Epithelial cell of proximal tubule (primary cell): Measurements from ENCODE around the gene SLC25A29. TPM values are rescaled to one million over a fixed set of nuclear protein-coding genes. Genes with fewer than 3 reads are reported as not detected.
A peak's percentile ranks its signal among the peaks of the same experiment; 100 is the strongest.

Experiments used
- DNase-seq: peaks from one replicate; pipeline ENCODE4 v3.0.0-alpha.2; 2011; ENCODE audit warnings: low read depth
- H3K4me3 ChIP-seq: 2 replicates; pipeline ENCODE4 v1.5.1; 2011; ENCODE audit warnings: low read depth, mild to moderate bottlenecking, low read length
- total RNA-seq: library from RNA; depleted of rRNA; stranded (reverse); fragments of >200 nt; gene quantifications from 2 replicates; pipeline ENCODE4 v1.2.3, GENCODE V29; 2015
- TF ChIP-seq, protein P1 (sequence below): conservative IDR thresholded peaks from 2 replicates; pipeline ENCODE4 v1.5.1; 2012; ENCODE audit warnings: low read depth, mild to moderate bottlenecking, low read length

The SLC25A29 gene, protein sequence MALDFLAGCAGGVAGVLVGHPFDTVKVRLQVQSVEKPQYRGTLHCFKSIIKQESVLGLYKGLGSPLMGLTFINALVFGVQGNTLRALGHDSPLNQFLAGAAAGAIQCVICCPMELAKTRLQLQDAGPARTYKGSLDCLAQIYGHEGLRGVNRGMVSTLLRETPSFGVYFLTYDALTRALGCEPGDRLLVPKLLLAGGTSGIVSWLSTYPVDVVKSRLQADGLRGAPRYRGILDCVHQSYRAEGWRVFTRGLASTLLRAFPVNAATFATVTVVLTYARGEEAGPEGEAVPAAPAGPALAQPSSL
- 51.6 and 106 TPM in 2 replicates for total RNA-seq

DNA sequence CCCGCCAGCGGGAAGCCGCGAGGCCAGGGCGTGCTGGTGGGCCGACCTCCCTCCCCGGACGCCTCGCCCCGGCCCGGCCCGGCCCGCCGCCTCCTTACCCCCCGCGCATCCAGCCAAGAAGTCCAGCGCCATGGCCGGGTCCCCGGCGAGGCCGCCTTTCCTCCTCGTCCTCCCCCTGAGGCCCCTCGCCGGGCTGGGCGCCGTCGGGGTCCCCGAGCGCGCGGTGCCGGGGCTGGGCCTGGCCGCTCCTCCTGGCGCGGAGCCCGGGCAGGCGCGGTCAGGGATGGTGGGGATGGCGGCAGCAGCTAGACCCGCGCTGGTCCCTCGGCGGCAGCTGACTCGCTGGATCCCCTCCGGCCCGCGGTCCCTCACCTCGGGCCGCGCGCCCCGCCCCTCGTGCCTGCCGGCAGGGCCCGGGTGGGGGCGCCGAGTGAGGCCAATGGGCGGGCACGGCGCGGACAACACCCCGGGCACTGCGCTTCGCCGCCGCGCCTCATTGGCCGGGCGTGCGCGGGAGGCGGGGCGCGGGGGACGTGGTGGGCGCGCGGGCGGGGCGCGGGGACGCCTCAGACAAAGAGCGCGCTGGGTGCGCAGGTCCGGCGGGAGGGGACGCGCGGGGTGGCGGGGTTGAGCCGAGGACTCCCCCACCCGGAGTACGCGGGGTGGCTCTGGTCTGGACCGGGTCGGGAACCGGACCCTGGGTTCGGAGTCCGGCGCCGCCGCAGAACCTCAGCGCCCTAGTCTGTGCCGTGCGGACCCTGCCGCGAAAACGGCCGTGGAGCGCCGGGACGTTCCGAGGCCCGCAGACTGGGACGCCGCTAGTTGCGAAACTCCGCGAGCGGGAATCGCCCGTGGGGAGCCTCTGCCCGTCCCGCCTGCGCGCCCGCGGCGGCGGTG, at the start of gene SLC25A29:
Gene SLC25A29 (minus strand): TSS at position 344 of the 897 bp plus-strand sequence. CDS start 212 bp downstream, at position 132.
- DNase-seq, result no peak
- TF ChIP-seq, protein P1, sequence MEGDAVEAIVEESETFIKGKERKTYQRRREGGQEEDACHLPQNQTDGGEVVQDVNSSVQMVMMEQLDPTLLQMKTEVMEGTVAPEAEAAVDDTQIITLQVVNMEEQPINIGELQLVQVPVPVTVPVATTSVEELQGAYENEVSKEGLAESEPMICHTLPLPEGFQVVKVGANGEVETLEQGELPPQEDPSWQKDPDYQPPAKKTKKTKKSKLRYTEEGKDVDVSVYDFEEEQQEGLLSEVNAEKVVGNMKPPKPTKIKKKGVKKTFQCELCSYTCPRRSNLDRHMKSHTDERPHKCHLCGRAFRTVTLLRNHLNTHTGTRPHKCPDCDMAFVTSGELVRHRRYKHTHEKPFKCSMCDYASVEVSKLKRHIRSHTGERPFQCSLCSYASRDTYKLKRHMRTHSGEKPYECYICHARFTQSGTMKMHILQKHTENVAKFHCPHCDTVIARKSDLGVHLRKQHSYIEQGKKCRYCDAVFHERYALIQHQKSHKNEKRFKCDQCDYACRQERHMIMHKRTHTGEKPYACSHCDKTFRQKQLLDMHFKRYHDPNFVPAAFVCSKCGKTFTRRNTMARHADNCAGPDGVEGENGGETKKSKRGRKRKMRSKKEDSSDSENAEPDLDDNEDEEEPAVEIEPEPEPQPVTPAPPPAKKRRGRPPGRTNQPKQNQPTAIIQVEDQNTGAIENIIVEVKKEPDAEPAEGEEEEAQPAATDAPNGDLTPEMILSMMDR, result no peak
- H3K4me3 ChIP-seq, result peak within 1 kb of the TSS; percentile 89

DNA sequence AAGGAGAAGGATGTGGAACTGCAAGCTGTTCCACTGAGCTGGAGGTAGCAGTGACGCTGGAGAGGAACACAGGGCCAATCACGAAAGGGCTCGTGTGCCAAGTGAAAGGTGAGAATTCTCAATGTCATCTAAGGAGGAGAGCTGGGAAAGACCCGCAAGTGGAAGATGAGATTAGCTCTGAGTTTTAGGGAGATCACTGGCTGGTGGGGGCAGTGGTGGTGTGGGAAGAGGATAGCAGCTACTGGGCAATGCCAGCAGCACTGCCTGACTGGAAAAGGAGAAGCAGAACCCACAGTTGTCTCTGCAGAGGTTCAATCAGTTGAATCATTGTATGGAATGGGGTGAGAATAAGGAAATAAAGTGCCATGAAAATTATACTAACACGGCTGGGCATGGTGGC, 44.7 kb upstream of the SLC25A29 start:
- TF ChIP-seq, protein P1, result no peak
- H3K4me3 ChIP-seq, result no peak overlapping the region
- DNase-seq, result no peak

DNA sequence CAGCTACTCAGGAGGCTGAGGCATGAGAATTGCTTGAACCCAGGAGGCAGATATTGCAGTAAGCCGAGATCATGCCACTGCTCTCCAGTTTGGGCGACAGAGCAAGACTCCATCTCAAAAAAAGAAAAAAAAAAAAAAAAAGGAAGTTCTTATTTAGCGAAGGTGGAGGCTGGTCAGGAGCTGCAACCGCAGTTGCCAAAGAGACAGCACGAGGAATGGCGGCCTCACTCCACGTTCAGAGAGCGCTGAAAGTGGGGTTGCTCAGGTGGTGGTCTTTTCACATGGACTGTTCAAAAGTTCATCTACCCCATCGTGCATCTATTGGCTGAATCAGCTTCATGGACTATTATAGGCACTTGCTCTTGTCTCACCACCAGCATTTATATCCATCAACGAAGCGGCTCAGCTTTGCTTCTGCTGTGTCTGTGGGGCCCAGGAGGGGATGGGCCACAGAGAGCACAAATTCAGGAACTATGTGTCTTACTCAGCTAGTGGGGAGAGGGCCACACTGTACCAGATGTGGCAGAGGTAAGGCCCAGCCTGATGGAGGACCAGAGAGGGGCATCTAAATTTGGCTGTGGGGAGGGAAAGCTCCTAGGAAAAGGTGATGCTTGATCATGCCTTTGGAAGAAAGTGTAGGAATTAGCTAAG, 44.2 kb upstream of the SLC25A29 start:
- no peak overlapping the region for H3K4me3 ChIP-seq
- TF ChIP-seq, protein P1, result no peak
- DNase-seq, result no peak

DNA sequence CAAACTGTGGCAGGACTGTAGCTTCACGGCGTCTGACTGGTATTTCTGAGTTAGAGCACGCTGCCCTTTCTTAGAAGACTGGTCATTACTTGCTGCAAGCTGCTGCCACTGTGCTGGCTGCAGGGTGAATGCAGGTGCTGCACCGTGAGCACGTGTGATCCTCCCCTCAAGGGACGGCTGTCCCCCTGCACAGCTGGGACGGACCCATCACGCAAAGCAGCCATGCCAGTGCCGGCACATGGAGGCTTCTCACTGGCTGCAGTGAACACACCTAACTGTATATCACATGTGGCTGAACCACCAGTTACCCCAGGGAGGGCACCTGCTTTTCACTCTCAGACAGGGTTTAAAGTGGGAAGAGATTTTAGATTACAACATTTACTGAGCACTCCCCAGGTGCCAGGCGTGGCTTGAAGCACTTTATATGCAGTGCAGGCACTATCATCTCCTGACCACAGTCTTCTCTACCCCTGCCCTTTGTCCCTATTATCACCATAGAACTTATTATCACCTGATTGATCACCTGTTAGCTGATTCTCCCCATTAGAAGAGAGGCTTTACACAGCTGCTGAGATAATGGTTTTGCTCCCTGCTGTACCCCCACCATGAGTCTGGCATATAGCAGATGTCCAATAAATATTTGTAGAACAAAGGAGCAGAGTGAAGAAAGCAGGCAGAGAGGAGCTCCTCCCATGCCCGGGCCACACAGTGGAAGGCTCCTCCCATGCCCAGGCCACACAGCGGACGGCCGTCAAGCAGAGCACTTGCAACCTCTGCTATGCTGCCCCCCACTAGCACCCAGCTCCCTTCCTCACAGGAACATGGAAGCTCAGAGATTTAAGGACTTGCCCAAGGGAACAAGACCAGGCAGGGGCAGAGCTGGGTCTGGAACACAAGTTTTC, 42.8 kb upstream of the SLC25A29 start:
- no peak overlapping the region for H3K4me3 ChIP-seq
- DNase-seq, result no peak
- TF ChIP-seq, protein P1, result no peak

DNA sequence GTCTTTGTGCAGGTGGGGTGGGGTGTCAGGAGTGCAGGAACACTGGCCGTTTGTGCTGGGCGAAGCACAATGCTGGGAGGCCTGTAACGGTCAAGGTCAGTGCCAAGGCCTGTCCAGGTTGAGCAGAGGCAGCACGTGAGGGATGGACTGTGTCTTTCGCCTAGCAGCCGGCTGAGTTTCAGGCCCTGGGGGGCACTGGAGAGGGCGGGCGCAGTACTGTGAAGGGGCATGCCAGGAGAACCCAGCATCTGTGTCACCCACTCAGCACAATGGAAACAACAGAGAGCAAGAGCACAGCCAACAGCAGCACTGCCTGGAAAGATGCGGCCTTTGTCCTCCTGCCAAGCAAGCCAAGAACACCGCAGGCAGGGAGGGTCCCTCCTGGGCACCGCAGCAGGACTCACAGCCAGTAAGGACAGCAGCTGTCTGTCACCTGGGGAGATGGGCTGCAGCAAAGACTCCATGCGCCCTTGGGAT, 42.0 kb upstream of the SLC25A29 start:
- H3K4me3 ChIP-seq, result no peak overlapping the region
- TF ChIP-seq, protein P1, result no peak
- no peak for DNase-seq

DNA sequence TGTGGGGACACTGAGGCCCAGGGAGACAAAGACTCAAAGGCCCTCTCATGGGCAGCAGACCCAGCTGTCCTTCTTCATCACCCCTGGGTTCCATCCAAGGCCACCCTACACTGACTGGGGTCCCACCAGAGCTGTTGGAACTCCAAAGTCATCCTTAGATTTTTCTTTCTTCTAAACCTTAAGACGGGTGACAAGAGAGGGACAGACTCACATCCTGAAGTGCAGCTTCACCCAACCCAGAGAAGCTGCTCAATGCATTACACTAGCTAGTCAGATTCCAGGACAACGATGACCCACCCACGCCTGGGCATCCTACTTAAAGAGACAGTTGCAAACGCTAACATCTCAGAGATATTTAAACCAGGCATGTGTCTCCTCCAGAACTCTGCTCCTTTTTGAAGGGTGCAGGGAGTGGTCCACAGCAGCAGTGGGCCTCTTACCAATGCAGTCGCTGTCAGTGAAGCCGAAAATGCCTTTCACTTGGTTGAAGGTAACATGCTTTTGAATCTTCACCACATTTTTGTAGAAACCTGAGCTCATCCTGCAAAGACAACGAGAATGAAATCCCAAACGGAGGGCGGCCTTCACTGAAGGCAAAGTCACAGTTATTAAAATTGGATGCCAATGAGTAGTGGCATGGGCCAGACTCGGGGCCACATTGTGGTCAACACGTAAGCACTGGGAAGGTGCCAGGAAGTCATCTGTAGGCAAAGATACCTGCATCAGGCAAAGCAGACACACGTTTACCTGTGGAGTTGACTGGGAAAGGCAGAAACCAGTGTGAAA, 40.3 kb upstream of the SLC25A29 start:
- no peak for DNase-seq
- no peak overlapping the region for H3K4me3 ChIP-seq
- TF ChIP-seq, protein P1, result no peak
